AG04450 (cell line): ENCODE results near the gene SDC3. TPM values are rescaled to one million over a fixed set of nuclear protein-coding genes. Genes with fewer than 3 reads are reported as not detected.

ENCODE experiments used
- CTCF ChIA-PET: fragments of 300-600, 350-600 bp; formaldehyde crosslinking; extraction: SDS; loops from one replicate; lab custom pipeline; 2022; ENCODE audit warnings: antibody characterized with exemption, inconsistent platforms; lab: Charles Lee
- POLR2A ChIA-PET: fragments of 350-600 bp; formaldehyde crosslinking; extraction: SDS; loops from one replicate; lab custom pipeline; 2021; ENCODE audit warnings: antibody characterized with exemption, inconsistent platforms; lab: Yijun Ruan, JAX
- DNase-seq: peaks from one replicate; pipeline ENCODE4 v3.0.0-alpha.2; 2011; ENCODE audit warnings: low read depth, low spot score
- H3K27ac ChIP-seq: one replicate; pipeline ENCODE4 v1.5.1; 2012; ENCODE audit warnings: low read depth, low read length, control low read depth
- H3K27me3 ChIP-seq: one replicate; pipeline ENCODE4 v1.6.0; 2012; ENCODE audit warnings: low read length; ENCODE audit not compliant: control insufficient read depth, insufficient read depth
- H3K4me3 ChIP-seq: 2 replicates; pipeline ENCODE4 v1.5.1; 2011; ENCODE audit warnings: mild to moderate bottlenecking, low read depth, low read length, control low read depth
- H3K9me3 ChIP-seq: 2 replicates; pipeline ENCODE4 v1.5.1; 2012; ENCODE audit warnings: low read length; ENCODE audit not compliant: control insufficient read depth, insufficient read depth
- CTCF ChIP-seq: IDR thresholded peaks from 2 replicates; pipeline ENCODE4 v1.5.1; 2011; ENCODE audit warnings: low read depth, low read length, control low read depth, inconsistent platforms
- polyA plus RNA-seq: library from polyadenylated mRNA; depleted of rRNA; stranded (reverse); fragments of >200 nt; gene quantifications from 2 replicates; pipeline ENCODE4 v1.2.3, GENCODE V29; 2011

Gene SDC3
- polyA plus RNA-seq, 1 experiment = 21.7 TPM

- POLR2A ChIA-PET = no interaction called here
- TF ChIP-seq CTCF = no peak
- Histone ChIP-seq H3K9me3 (no peaks in the 10 kb centered on the region), H3K4me3 (no peak overlapping the region), H3K27ac (no peak overlapping the region), H3K27me3 (peaks cover 3% of the 10 kb centered on the region)
- CTCF ChIA-PET = no interaction called here
- DNase-seq = peak; percentile 24
Measured at GRCh38 chr1:30852026-30852425, 56.5 kb downstream of the SDC3 start.

- ChIA-PET POLR2A (no interaction called here), CTCF (interaction anchor here (0.9 kb wide), 1 partner anchor 49 kb away, joined by 3 read pairs; no protein-coding TSS in a partner anchor)
- Histone ChIP-seq H3K9me3 (no peaks in the 10 kb centered on the region), H3K27me3 (peaks cover 3% of the 10 kb centered on the region), H3K27ac (no peak overlapping the region), H3K4me3 (no peak overlapping the region)
- no peak for DNase-seq
- no peak for TF ChIP-seq CTCF
Measured at GRCh38 chr1:30851286-30851685, 57.3 kb downstream of the SDC3 start.

GRCh38 chr1:30850607-30851006 lies 58.0 kb downstream of the SDC3 start:
- CTCF ChIA-PET = interaction anchor here (0.9 kb wide), 1 partner anchor 49 kb away, joined by 3 read pairs; no protein-coding TSS in a partner anchor
- POLR2A ChIA-PET = interaction anchor here (0.7 kb wide), 1 partner anchor 8 kb away, joined by 4 read pairs; no protein-coding TSS in a partner anchor
- no peak for DNase-seq

GRCh38 chr1:30848130-30848529 lies 60.4 kb downstream of the SDC3 start:
- H3K27ac ChIP-seq = no peak overlapping the region
- ChIA-PET POLR2A (no interaction called here), CTCF (interaction anchor here (0.7 to 2.6 kb wide), 5 partner anchors 12 to 129 kb away, joined by 3 to 22 read pairs (median 5); no protein-coding TSS in a partner anchor)

More at GRCh38 chr1:30850607-30851006, 58.0 kb downstream of the SDC3 start:
- Histone ChIP-seq H3K27me3 (peaks cover 3% of the 10 kb centered on the region), H3K27ac (no peak overlapping the region), H3K9me3 (no peaks in the 10 kb centered on the region), H3K4me3 (no peak overlapping the region)
- TF ChIP-seq CTCF = no peak

More at GRCh38 chr1:30848130-30848529, 60.4 kb downstream of the SDC3 start:
- no peak for TF ChIP-seq CTCF
- DNase-seq = no peak
- peaks cover 3% of the 10 kb centered on the region for H3K27me3 ChIP-seq
- H3K9me3 ChIP-seq = no peaks in the 10 kb centered on the region
- no peak overlapping the region for H3K4me3 ChIP-seq
